Epithelial cell of proximal tubule (primary cell): ENCODE results near the gene RIN2. TPM values are rescaled to one million over a fixed set of nuclear protein-coding genes. Genes with fewer than 3 reads are reported as not detected.

Experiments used
- DNase-seq: peaks from one replicate; pipeline ENCODE4 v3.0.0-alpha.2; 2011; ENCODE audit warnings: low read depth
- H3K4me3 ChIP-seq: 2 replicates; pipeline ENCODE4 v1.5.1; 2011; ENCODE audit warnings: low read depth, mild to moderate bottlenecking, low read length
- CTCF ChIP-seq: conservative IDR thresholded peaks from 2 replicates; pipeline ENCODE4 v1.5.1; 2012; ENCODE audit warnings: low read depth, mild to moderate bottlenecking, low read length
- total RNA-seq: library from RNA; depleted of rRNA; stranded (reverse); fragments of >200 nt; gene quantifications from 2 replicates; pipeline ENCODE4 v1.2.3, GENCODE V29; 2015

The RIN2 gene
- total RNA-seq, 1 donor from 2014 or later: 17.5 TPM

- DNase-seq: no peak
These were observed 1.1 kb upstream of the RIN2 start for GRCh38 chr20:19756761-19757486.

GRCh38 chr20:19757487-19758132 lies 448 bp upstream of the RIN2 start:
- no peak for DNase-seq
- no peak for TF ChIP-seq CTCF
- H3K4me3 ChIP-seq: peak overlapping the region; percentile 72

More at GRCh38 chr20:19756761-19757486, 1.1 kb upstream of the RIN2 start:
- no peak for TF ChIP-seq CTCF
- H3K4me3 ChIP-seq: peak overlapping the region; percentile 72

GRCh38 chr20:19758501-19759331 lies 658 bp downstream of the RIN2 start:
- no peak for TF ChIP-seq CTCF
- DNase-seq: no peak
- H3K4me3 ChIP-seq: peak overlapping the region; percentile 72

- no peak for TF ChIP-seq CTCF
- no peak for DNase-seq
These were observed 2.3 kb downstream of the RIN2 start for GRCh38 chr20:19760371-19760721.

GRCh38 chr20:19761326-19761725 lies 3.3 kb downstream of the RIN2 start:
- H3K4me3 ChIP-seq: no peak overlapping the region
- DNase-seq: no peak
- TF ChIP-seq CTCF: no peak

More at GRCh38 chr20:19760371-19760721, 2.3 kb downstream of the RIN2 start:
- H3K4me3 ChIP-seq: no peak overlapping the region

GRCh38 chr20:19761841-19762240 lies 3.8 kb downstream of the RIN2 start:
- DNase-seq: no peak
- no peak overlapping the region for H3K4me3 ChIP-seq
- no peak for TF ChIP-seq CTCF
